Right lobe of liver (tissue), 6 donors: ENCODE data around the gene MYADML2. TPM values are rescaled to one million over a fixed set of nuclear protein-coding genes. Genes with fewer than 3 reads are reported as not detected.
A peak's percentile ranks its signal among the peaks of the same experiment; 100 is the strongest.

Experiments used
- ATAC-seq, 4 donors: fragments of 200-7000 bp; cut with Tn5 transposase; one replicate each; pipeline ENCODE4 v1.9.1; 2020; ENCODE audit warnings: mild to moderate bottlenecking in 4 of 4, moderate library complexity in 4 of 4
- DNase-seq, 3 donors: peaks; one replicate each; pipeline ENCODE4 v3.0.0-alpha.2; 2020
- H3K27ac ChIP-seq, 3 donors: fragments of 200-600 bp; one replicate each; pipeline ENCODE4 v1.8.0; 2022
- H3K27me3 ChIP-seq, 2 donors: fragments of 200-600 bp; one replicate each; pipeline ENCODE4 v1.8.0; 2022
- H3K36me3 ChIP-seq, 4 donors: fragments of 200-600 bp; sonication (generic) in 1 of 4; one replicate each; pipeline versions ENCODE4 v1.5.1 to v1.8.0; 2017 to 2022; ENCODE audit warnings: control low read depth in 1 of 4
- H3K4me1 ChIP-seq, 4 donors: fragments of 200-600 bp; sonication (generic) in 1 of 4; one replicate each; pipeline versions ENCODE4 v1.5.1 to v1.8.0; 2017 to 2022; ENCODE audit warnings: control low read depth in 1 of 4
- H3K4me3 ChIP-seq, 3 donors: fragments of 200-600 bp; one replicate each; pipeline ENCODE4 v1.8.0; 2022
- H3K9me3 ChIP-seq, 4 donors: fragments of 200-600 bp; sonication (generic) in 1 of 4; one replicate each; pipeline versions ENCODE4 v1.5.1 to v1.8.0; 2017 to 2022; ENCODE audit warnings: control low read depth in 1 of 4
- CTCF ChIP-seq, 4 donors: fragments of 200-600 bp in 3 of 4; fragments of 450-650 bp in 1 of 4; IDR thresholded peaks; one replicate each; pipeline versions ENCODE4 v1.5.1 to v1.8.0; 2016 to 2022; ENCODE audit warnings: antibody characterized with exemption in 4 of 4, mild to moderate bottlenecking in 2 of 4
- POLR2A ChIP-seq: fragments of 450-650 bp; IDR thresholded peaks from one replicate; pipeline ENCODE4 v1.6.1; 2017; ENCODE audit warnings: antibody characterized with exemption, mild to moderate bottlenecking
- WGBS: methylation state at CpG from one replicate; pipeline ENCODE4 v1.1.6; 2018; ENCODE audit warnings: low coverage, low lambda C conversion rate; ENCODE audit not compliant: insufficient coverage; ENCODE audit errors: missing lambda C conversion rate; 5-methylcytosine and 5-hydroxymethylcytosine counted together
- intact Hi-C, 2 donors: fragments of 100-400 bp; cut with DNase I; formaldehyde crosslinking; loops; one replicate each; pipeline versions ENCODE4 v1.11.2 to v1.14.1; 2022
- total RNA-seq, 6 experiments: library from RNA; depleted of rRNA in 2 of 6; stranded (reverse); fragments of >200 nt in 2 of 6; fragmentation: NEBNext Ultra II Directional in 3 of 6; extraction: Animal tissue kit (Norgen Biotek cat#: 25700) in 3 of 6; gene quantifications; one replicate each; pipeline versions ENCODE4 v1.1.0 to v1.2.4, GENCODE V29; 2016 to 2023
- donor health status: DM: no; HTN: yes; CAD: no.
- donor health status: DM: no; HTN: no; CAD: no.
- donor health status: DM: no; HTN: no; CAD: no.
- donor health status: DM: no; HTN: yes; CAD: no.
- donor health status: DM: no; HTN: yes; CAD: no.

Gene MYADML2
- total RNA-seq, 6 experiments from 2014 or later, result not detected

GRCh38 chr17:81909231-81909630 lies 37.8 kb downstream of the MYADML2 start:
- DNase-seq, result no peak
- TF ChIP-seq CTCF (IDR thresholded peaks at IDR 0.05) (no peak), POLR2A (no peak)

GRCh38 chr17:81908793-81909192 lies 38.2 kb downstream of the MYADML2 start:
- ATAC-seq (no peak), DNase-seq (no peak)
- H3K4me3 ChIP-seq, result no peak overlapping the region
- intact Hi-C loops, result no loop called here
- peaks cover 0 to 31% (median 6%) of the 10 kb centered on the region in 4 donors for H3K4me1 ChIP-seq
- H3K27ac ChIP-seq, result no peak overlapping the region
- WGBS, result no CpG with 5 or more reads among the region's 11 CpGs
- TF ChIP-seq CTCF (IDR thresholded peaks at IDR 0.05) (no peak), POLR2A (no peak)
- H3K27me3 ChIP-seq, result no peaks in the 10 kb centered on the region
- H3K9me3 ChIP-seq, result no peaks in the 10 kb centered on the region
- peaks cover 0 to 70% (median 25%) of the 10 kb centered on the region in 4 donors for H3K36me3 ChIP-seq

More at GRCh38 chr17:81909231-81909630, 37.8 kb downstream of the MYADML2 start:
- Histone ChIP-seq H3K9me3 (no peaks in the 10 kb centered on the region), H3K4me3 (no peak overlapping the region), H3K27me3 (no peaks in the 10 kb centered on the region), H3K4me1 (peaks cover 0 to 31% (median 6%) of the 10 kb centered on the region in 4 donors), H3K27ac (no peak overlapping the region), H3K36me3 (peaks cover 0 to 72% (median 27%) of the 10 kb centered on the region in 4 donors)
- WGBS, result 88% methylated on average over 5 of the region's 12 CpGs
- no peak for ATAC-seq
- intact Hi-C loops, result no loop called here

GRCh38 chr17:81907219-81908145 lies 39.6 kb downstream of the MYADML2 start:
- TF ChIP-seq CTCF (IDR thresholded peaks at IDR 0.05), result no peak
- no peak for TF ChIP-seq POLR2A

GRCh38 chr17:81906476-81907218 lies 40.4 kb downstream of the MYADML2 start:
- no CpG with 5 or more reads among the region's 15 CpGs for WGBS
- Histone ChIP-seq H3K9me3 (no peaks in the 10 kb centered on the region), H3K4me1 (peaks cover 0 to 39% (median 8%) of the 10 kb centered on the region in 4 donors), H3K27ac (no peak overlapping the region), H3K27me3 (no peaks in the 10 kb centered on the region), H3K4me3 (no peak overlapping the region), H3K36me3 (peaks cover 0 to 55% (median 21%) of the 10 kb centered on the region in 4 donors)
- peak in 1 of 3 donors; percentile 47 for DNase-seq
- ATAC-seq, result no peak
- intact Hi-C loops, result no loop called here
- TF ChIP-seq POLR2A (no peak), CTCF (IDR thresholded peaks at IDR 0.05) (no peak)

More at GRCh38 chr17:81907219-81908145, 39.6 kb downstream of the MYADML2 start:
- Histone ChIP-seq H3K27ac (no peak overlapping the region), H3K4me1 (peaks cover 0 to 39% (median 9%) of the 10 kb centered on the region in 4 donors), H3K9me3 (no peaks in the 10 kb centered on the region), H3K27me3 (no peaks in the 10 kb centered on the region), H3K36me3 (peaks cover 0 to 61% (median 21%) of the 10 kb centered on the region in 4 donors), H3K4me3 (no peak overlapping the region)
- WGBS, result no CpG with 5 or more reads among the region's 26 CpGs
- intact Hi-C loops, result no loop called here
- DNase-seq (peak in 1 of 3 donors; percentile 56), ATAC-seq (no peak)
